Uterus (tissue), 4 donors: ENCODE measurements around the gene METTL24. TPM values are rescaled to one million over a fixed set of nuclear protein-coding genes. Genes with fewer than 3 reads are reported as not detected.

Source experiments
- DNase-seq, 2 donors: peaks; one replicate each; pipeline ENCODE4 v3.0.0-alpha.2; 2019 to 2020
- H3K27ac ChIP-seq, 2 donors: fragments of 200-600 bp; sonication (generic); 1 replicate in 1 of 2; 2 replicates in 1 of 2; pipeline ENCODE4 v1.5.1; 2016 to 2018
- H3K27me3 ChIP-seq, 2 donors: fragments of 200-600 bp; sonication (generic); one replicate each; pipeline ENCODE4 v1.5.1; 2018 to 2019; ENCODE audit warnings: control low read depth in 1 of 2
- H3K36me3 ChIP-seq, 2 donors: fragments of 200-600 bp; sonication (generic); one replicate each; pipeline ENCODE4 v1.5.1; 2019; ENCODE audit warnings: control low read depth in 1 of 2
- H3K4me1 ChIP-seq, 2 donors: fragments of 200-600 bp; sonication (generic); one replicate each; pipeline ENCODE4 v1.5.1; 2018 to 2019; ENCODE audit warnings: control low read depth in 1 of 2
- H3K4me3 ChIP-seq, 2 donors: fragments of 200-600 bp; sonication (generic); 1 replicate in 1 of 2; 2 replicates in 1 of 2; pipeline ENCODE4 v1.5.1; 2018 to 2019; ENCODE audit warnings: mild to moderate bottlenecking in 1 of 2
- H3K9me3 ChIP-seq, 2 donors: fragments of 200-600 bp; sonication (generic); one replicate each; pipeline ENCODE4 v1.5.1; 2019; ENCODE audit warnings: control low read depth in 1 of 2
- CTCF ChIP-seq, 4 experiments: fragments of 200-600 bp in 2 of 4; fragments of 450-650 bp in 2 of 4; sonication (generic) in 2 of 4; IDR thresholded peaks; one replicate each; pipeline ENCODE4 v1.5.1; 2016 to 2019; ENCODE audit warnings: antibody characterized with exemption in 4 of 4, mild to moderate bottlenecking in 2 of 4, moderate library complexity in 1 of 4
- POLR2A ChIP-seq, 2 donors: fragments of 450-650 bp; IDR thresholded peaks; one replicate each; pipeline ENCODE4 v1.6.1; 2016; ENCODE audit warnings: antibody characterized with exemption in 2 of 2, mild to moderate bottlenecking in 1 of 2, moderate library complexity in 1 of 2
- intact Hi-C: fragments of 100-400 bp; cut with DNase I; formaldehyde crosslinking; loops from one replicate; pipeline ENCODE4 v1.15.1; 2023; ENCODE audit warnings: low total_unique reads
- total RNA-seq, 4 donors: library from RNA; depleted of rRNA in 3 of 4; stranded (reverse); fragments of >200 nt in 3 of 4; gene quantifications; one replicate each; pipeline versions ENCODE4 v1.1.0 to v1.2.4, GENCODE V29; 2014 to 2023
- donor health status: DM: yes; HTN: yes; CAD: no.

Gene METTL24
- total RNA-seq, 4 donors from 2014 or later, result 18.0 to 47.2 (median 30.7) TPM; not detected in 1

- intact Hi-C loops, result loop anchor here (10.0 kb wide), 1 partner anchor 224 kb away; the partner anchor contains the start of gene WASF1
- DNase-seq, result no peak
- no peak overlapping the region for H3K27ac ChIP-seq
- TF ChIP-seq CTCF (IDR thresholded peaks at IDR 0.05), result no peak
- no peaks in the 10 kb centered on the region for H3K36me3 ChIP-seq
- H3K27me3 ChIP-seq, result no peaks in the 10 kb centered on the region
- H3K4me3 ChIP-seq, result no peak overlapping the region
- no peaks in the 10 kb centered on the region for H3K4me1 ChIP-seq
- H3K9me3 ChIP-seq, result no peaks in the 10 kb centered on the region
Measured at GRCh38 chr6:110398778-110399177, 40.6 kb upstream of the METTL24 start.

GRCh38 chr6:110395221-110395620 lies 37.1 kb upstream of the METTL24 start:
- Histone ChIP-seq H3K36me3 (no peaks in the 10 kb centered on the region), H3K4me3 (no peak overlapping the region)

GRCh38 chr6:110394409-110394808 lies 36.3 kb upstream of the METTL24 start:
- no peaks in the 10 kb centered on the region for H3K36me3 ChIP-seq
- DNase-seq, result no peak
- no peaks in the 10 kb centered on the region for H3K9me3 ChIP-seq
- no peak for TF ChIP-seq CTCF (IDR thresholded peaks at IDR 0.05)
- TF ChIP-seq POLR2A (IDR thresholded peaks at IDR 0.05), result no peak
- no peak overlapping the region for H3K27ac ChIP-seq
- H3K27me3 ChIP-seq, result no peaks in the 10 kb centered on the region
- H3K4me3 ChIP-seq, result no peak overlapping the region
- intact Hi-C loops, result loop anchor here (10.0 kb wide), 1 partner anchor 220 kb away; the partner anchor contains the start of gene WASF1
- H3K4me1 ChIP-seq, result no peaks in the 10 kb centered on the region

More at GRCh38 chr6:110395221-110395620, 37.1 kb upstream of the METTL24 start:
- intact Hi-C loops, result loop anchor here (10.0 kb wide), 1 partner anchor 220 kb away; the partner anchor contains the start of gene WASF1
- DNase-seq, result no peak
- no peak overlapping the region for H3K27ac ChIP-seq
- H3K9me3 ChIP-seq, result no peaks in the 10 kb centered on the region
- TF ChIP-seq POLR2A (IDR thresholded peaks at IDR 0.05), result no peak
- no peak for TF ChIP-seq CTCF (IDR thresholded peaks at IDR 0.05)
- H3K27me3 ChIP-seq, result no peaks in the 10 kb centered on the region
- no peaks in the 10 kb centered on the region for H3K4me1 ChIP-seq

- no peaks in the 10 kb centered on the region for H3K27me3 ChIP-seq
- H3K4me3 ChIP-seq, result no peak overlapping the region
- TF ChIP-seq POLR2A (IDR thresholded peaks at IDR 0.05) (no peak), CTCF (IDR thresholded peaks at IDR 0.05) (no peak)
- H3K9me3 ChIP-seq, result no peaks in the 10 kb centered on the region
- no peak for DNase-seq
- no peak overlapping the region for H3K27ac ChIP-seq
- intact Hi-C loops, result loop anchor here (10.0 kb wide), 1 partner anchor 218 kb away; the partner anchor contains the start of gene WASF1
- no peaks in the 10 kb centered on the region for H3K36me3 ChIP-seq
- H3K4me1 ChIP-seq, result no peaks in the 10 kb centered on the region
Measured at GRCh38 chr6:110392727-110393126, 34.6 kb upstream of the METTL24 start.

GRCh38 chr6:110390404-110390803 lies 32.3 kb upstream of the METTL24 start:
- no peaks in the 10 kb centered on the region for H3K9me3 ChIP-seq
- H3K36me3 ChIP-seq, result no peaks in the 10 kb centered on the region
- DNase-seq, result no peak
- no peak overlapping the region for H3K4me3 ChIP-seq
- H3K27ac ChIP-seq, result no peak overlapping the region
- no peaks in the 10 kb centered on the region for H3K4me1 ChIP-seq
- H3K27me3 ChIP-seq, result no peaks in the 10 kb centered on the region
- no peak for TF ChIP-seq POLR2A (IDR thresholded peaks at IDR 0.05)
- no peak for TF ChIP-seq CTCF (IDR thresholded peaks at IDR 0.05)
- intact Hi-C loops, result loop anchor here (10.0 kb wide), 1 partner anchor 216 kb away; the partner anchor contains the start of gene WASF1
